SK-N-SH (cell line): ENCODE data around the gene PRDM15. TPM values are rescaled to one million over a fixed set of nuclear protein-coding genes. Genes with fewer than 3 reads are reported as not detected.

Source experiments
- CTCF ChIA-PET: fragments of 300-600, 350-600 bp; formaldehyde crosslinking; extraction: SDS; loops from one replicate; lab custom pipeline; 2021; lab: Yijun Ruan, JAX
- POLR2A ChIA-PET: fragments of 350-600 bp; sonication (Branson Sonifier 250); formaldehyde crosslinking; extraction: SDS; loops from one replicate; lab custom pipeline; 2020; ENCODE audit warnings: antibody characterized with exemption, inconsistent platforms; lab: Yijun Ruan, JAX
- DNase-seq: peaks from one replicate; pipeline ENCODE4 v3.0.0; 2012
- H2AFZ ChIP-seq: fragments of 200-600 bp; sonication (generic); 2 replicates; pipeline ENCODE4 v1.8.1; 2016; ENCODE audit warnings: antibody characterized with exemption, mild to moderate bottlenecking, low read depth
- H3F3A ChIP-seq: fragments of 200-600 bp; sonication (generic); replicated peaks from 2 replicates; pipeline ENCODE3; 2016; ENCODE audit warnings: antibody characterized with exemption, mild to moderate bottlenecking; ENCODE audit not compliant: insufficient read depth
- H3K27ac ChIP-seq, 2 experiments: fragments of 200-500 bp in 1 of 2; fragments of 200-600 bp in 1 of 2; sonication (Bioruptor generic) in 1 of 2; sonication (generic), shearing (Covaris generic) in 1 of 2; 2 replicates each; pipeline versions ENCODE4 v1.5.1 to v1.6.1; 2014 to 2016; ENCODE audit warnings: low read depth in 2 of 2, inconsistent platforms in 1 of 2, low read length in 1 of 2, mild to moderate bottlenecking in 1 of 2, mixed read lengths in 1 of 2
- H3K27me3 ChIP-seq: fragments of 200-600 bp; sonication (generic), shearing (Covaris generic); 2 replicates; pipeline ENCODE4 v1.6.1; 2016; ENCODE audit warnings: mixed run types; ENCODE audit not compliant: insufficient read depth
- H3K36me3 ChIP-seq, 2 experiments: fragments of 200-500 bp in 1 of 2; fragments of 200-600 bp in 1 of 2; sonication (Bioruptor generic) in 1 of 2; sonication (generic) in 1 of 2; replicated peaks in 1 of 2; 2 replicates each; pipeline versions ENCODE3 to v1.5.1; 2014 to 2016; ENCODE audit warnings: low read length in 1 of 2, mild to moderate bottlenecking in 1 of 2; ENCODE audit not compliant: insufficient read depth in 2 of 2, control insufficient read depth in 1 of 2
- H3K4me1 ChIP-seq, 2 experiments: fragments of 200-500 bp in 1 of 2; fragments of 200-600 bp in 1 of 2; sonication (Bioruptor generic) in 1 of 2; sonication (generic), shearing (Covaris generic) in 1 of 2; 2 replicates each; pipeline versions ENCODE4 v1.5.1 to v1.6.1; 2014 to 2016; ENCODE audit warnings: low read depth in 1 of 2, low read length in 1 of 2, mixed run types in 1 of 2; ENCODE audit not compliant: insufficient read depth in 2 of 2, control insufficient read depth in 1 of 2
- H3K4me2 ChIP-seq: fragments of 200-600 bp; sonication (generic), shearing (Covaris generic); 2 replicates; pipeline ENCODE4 v1.6.1; 2017; ENCODE audit warnings: mixed run types
- H3K4me3 ChIP-seq, 2 experiments: fragments of 200-500 bp in 1 of 2; fragments of 200-600 bp in 1 of 2; sonication (Bioruptor generic) in 1 of 2; sonication (generic), shearing (Covaris generic) in 1 of 2; 2 replicates each; pipeline versions ENCODE4 v1.5.1 to v1.8.1; 2014 to 2016; ENCODE audit warnings: low read depth in 2 of 2, inconsistent platforms in 1 of 2, low read length in 1 of 2, mild to moderate bottlenecking in 1 of 2, mixed read lengths in 1 of 2, moderate library complexity in 1 of 2
- H3K79me2 ChIP-seq: fragments of 200-600 bp; sonication (generic); 2 replicates; pipeline ENCODE4 v1.8.1; 2017; ENCODE audit warnings: mild to moderate bottlenecking; ENCODE audit not compliant: insufficient read depth
- H3K9ac ChIP-seq: fragments of 200-600 bp; sonication (generic); 2 replicates; pipeline ENCODE4 v1.6.1; 2017; ENCODE audit warnings: mixed run types
- H3K9me2 ChIP-seq: fragments of 200-600 bp; sonication (generic); 2 replicates; pipeline ENCODE4 v1.6.1; 2017; ENCODE audit warnings: mixed run types
- H3K9me3 ChIP-seq: fragments of 200-600 bp; sonication (generic); 2 replicates; pipeline ENCODE4 v1.6.1; 2017; ENCODE audit warnings: mixed run types, mild to moderate bottlenecking, moderate library complexity
- H4K20me1 ChIP-seq: fragments of 200-600 bp; sonication (generic); 2 replicates; pipeline ENCODE4 v1.6.1; 2017; ENCODE audit warnings: mild to moderate bottlenecking, mixed run types; ENCODE audit not compliant: insufficient read depth
- CHD2 ChIP-seq: fragments of 150-350 bp; IDR thresholded peaks from 2 replicates; pipeline ENCODE4 v1.6.1; 2018; ENCODE audit warnings: low read length; ENCODE audit not compliant: partially characterized antibody
- ELF1 ChIP-seq: IDR thresholded peaks from 2 replicates; pipeline ENCODE4 v1.4.0; 2012
- EZH2phosphoT487 ChIP-seq: fragments of 200-600 bp; sonication (generic); IDR thresholded peaks from 2 replicates; pipeline ENCODE4 v1.6.1; 2017; ENCODE audit warnings: low read depth, mixed run types, mild to moderate bottlenecking, antibody characterized with exemption, moderate library complexity, borderline replicate concordance
- FOSL2 ChIP-seq: IDR thresholded peaks from 2 replicates; pipeline ENCODE4 v1.4.0; 2012; ENCODE audit warnings: low read depth, mild to moderate bottlenecking, moderate library complexity, borderline replicate concordance
- GATA2 ChIP-seq: sonication (generic); formaldehyde crosslinking; IDR thresholded peaks from 2 replicates; pipeline ENCODE4 v1.5.0; 2020; ENCODE audit warnings: mild to moderate bottlenecking, missing genetic modification reagents
- JUND ChIP-seq: IDR thresholded peaks from 2 replicates; pipeline ENCODE4 v1.4.0; 2012
- POLR2AphosphoS5 ChIP-seq: IDR thresholded peaks from 2 replicates; pipeline ENCODE4 v1.6.1; 2012; ENCODE audit warnings: low read depth, low read length
- SMC3 ChIP-seq: IDR thresholded peaks from 2 replicates; pipeline ENCODE4 v1.6.1; 2012; ENCODE audit warnings: low read depth, low read length, improper control_type of control experiment
- TCF12 ChIP-seq: IDR thresholded peaks from 2 replicates; pipeline ENCODE4 v1.4.0; 2012
- YY1 ChIP-seq: IDR thresholded peaks from 2 replicates; pipeline ENCODE4 v1.4.0; 2012; ENCODE audit warnings: low read depth, mild to moderate bottlenecking
- WGBS: methylation state at CpG from one replicate; pipeline ENCODE4 v1.1.6; 2017; ENCODE audit warnings: low lambda C conversion rate; 5-methylcytosine and 5-hydroxymethylcytosine counted together
- polyA plus RNA-seq, 3 experiments: library from polyadenylated mRNA; depleted of rRNA; stranded (reverse); fragments of >200 nt; gene quantifications; 2 replicates each; pipeline ENCODE4 v1.2.3, GENCODE V29; 2012
- TF ChIP-seq, protein P1 (sequence below): IDR thresholded peaks from 2 replicates; pipeline ENCODE4 v1.4.0; 2012; ENCODE audit warnings: low read depth, borderline replicate concordance
- TF ChIP-seq, protein P2 (sequence below): IDR thresholded peaks from 2 replicates; pipeline ENCODE4 v1.6.1; 2012; ENCODE audit warnings: mild to moderate bottlenecking, low read depth, low read length, moderate library complexity
- TF ChIP-seq, protein P3 (sequence below): IDR thresholded peaks from 2 replicates; pipeline ENCODE4 v1.4.0; 2012; ENCODE audit warnings: low read depth, borderline replicate concordance
- TF ChIP-seq, protein P4 (sequence below): fragments of 200-600 bp; sonication (generic); IDR thresholded peaks from 2 replicates; pipeline ENCODE4 v1.6.1; 2017; ENCODE audit warnings: antibody characterized with exemption, mild to moderate bottlenecking, moderate library complexity

The PRDM15 gene
- polyA plus RNA-seq, 1 of the 3 experiments (the other 2 are of a cell fraction), result 7.0 TPM

DNA sequence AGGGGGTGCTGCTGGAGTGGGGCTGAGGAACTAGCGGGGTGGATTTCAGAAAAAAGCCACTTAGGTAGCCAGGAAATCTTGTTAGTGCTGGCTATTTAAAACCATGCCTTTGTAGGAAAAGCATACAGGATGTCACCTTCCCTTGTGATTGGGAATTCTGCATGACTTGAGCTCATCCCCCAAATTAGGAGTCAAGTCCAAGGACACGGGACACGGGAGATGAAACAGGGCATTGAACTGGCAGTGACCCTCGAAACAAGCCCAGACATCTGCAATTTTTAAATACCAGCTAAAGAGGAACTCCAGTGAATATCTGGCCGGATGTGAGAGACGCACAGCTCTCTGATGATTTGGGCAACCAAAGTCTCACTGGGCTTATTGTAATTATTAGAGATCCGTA is 41.9 kb upstream of the PRDM15 start (continued):
- TF ChIP-seq, protein P1, sequence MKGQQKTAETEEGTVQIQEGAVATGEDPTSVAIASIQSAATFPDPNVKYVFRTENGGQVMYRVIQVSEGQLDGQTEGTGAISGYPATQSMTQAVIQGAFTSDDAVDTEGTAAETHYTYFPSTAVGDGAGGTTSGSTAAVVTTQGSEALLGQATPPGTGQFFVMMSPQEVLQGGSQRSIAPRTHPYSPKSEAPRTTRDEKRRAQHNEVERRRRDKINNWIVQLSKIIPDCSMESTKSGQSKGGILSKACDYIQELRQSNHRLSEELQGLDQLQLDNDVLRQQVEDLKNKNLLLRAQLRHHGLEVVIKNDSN, result no peak
- no peak for TF ChIP-seq FOSL2
- no peak for TF ChIP-seq EZH2phosphoT487
- TF ChIP-seq GATA2 (CRISPR knock-in tag), result no peak
- TF ChIP-seq, all 33 proteins: peak for 0

GRCh38 chr21:41920476-41920875 is 41.3 kb upstream of the PRDM15 start:
- 87% methylated on average over 5 of the region's 5 CpGs for WGBS

More at GRCh38 chr21:41920476-41920875, 41.3 kb upstream of the PRDM15 start:
- Histone ChIP-seq H3F3A (no peaks in the 10 kb centered on the region), H3K36me3 (peaks cover 2 to 19% of the 10 kb centered on the region in 2 experiments), H3K9me3 (no peaks in the 10 kb centered on the region), H3K9me2 (no peaks in the 10 kb centered on the region), H3K4me1 (peaks cover 0 to 3% of the 10 kb centered on the region in 2 experiments; a peak in 2 of 4 replicates), H2AFZ (no peak overlapping the region), H3K27me3 (no peaks in the 10 kb centered on the region), H3K9ac (no peak overlapping the region), H3K4me3 (no peak overlapping the region), H3K4me2 (no peak overlapping the region), H3K79me2 (peaks cover 6% of the 10 kb centered on the region; the same call in 1 of the 2 replicates), H4K20me1 (no peaks in the 10 kb centered on the region), H3K27ac (no peak overlapping the region)
- POLR2A ChIA-PET, result no interaction called here
- no peak for DNase-seq
- TF ChIP-seq, protein P2, sequence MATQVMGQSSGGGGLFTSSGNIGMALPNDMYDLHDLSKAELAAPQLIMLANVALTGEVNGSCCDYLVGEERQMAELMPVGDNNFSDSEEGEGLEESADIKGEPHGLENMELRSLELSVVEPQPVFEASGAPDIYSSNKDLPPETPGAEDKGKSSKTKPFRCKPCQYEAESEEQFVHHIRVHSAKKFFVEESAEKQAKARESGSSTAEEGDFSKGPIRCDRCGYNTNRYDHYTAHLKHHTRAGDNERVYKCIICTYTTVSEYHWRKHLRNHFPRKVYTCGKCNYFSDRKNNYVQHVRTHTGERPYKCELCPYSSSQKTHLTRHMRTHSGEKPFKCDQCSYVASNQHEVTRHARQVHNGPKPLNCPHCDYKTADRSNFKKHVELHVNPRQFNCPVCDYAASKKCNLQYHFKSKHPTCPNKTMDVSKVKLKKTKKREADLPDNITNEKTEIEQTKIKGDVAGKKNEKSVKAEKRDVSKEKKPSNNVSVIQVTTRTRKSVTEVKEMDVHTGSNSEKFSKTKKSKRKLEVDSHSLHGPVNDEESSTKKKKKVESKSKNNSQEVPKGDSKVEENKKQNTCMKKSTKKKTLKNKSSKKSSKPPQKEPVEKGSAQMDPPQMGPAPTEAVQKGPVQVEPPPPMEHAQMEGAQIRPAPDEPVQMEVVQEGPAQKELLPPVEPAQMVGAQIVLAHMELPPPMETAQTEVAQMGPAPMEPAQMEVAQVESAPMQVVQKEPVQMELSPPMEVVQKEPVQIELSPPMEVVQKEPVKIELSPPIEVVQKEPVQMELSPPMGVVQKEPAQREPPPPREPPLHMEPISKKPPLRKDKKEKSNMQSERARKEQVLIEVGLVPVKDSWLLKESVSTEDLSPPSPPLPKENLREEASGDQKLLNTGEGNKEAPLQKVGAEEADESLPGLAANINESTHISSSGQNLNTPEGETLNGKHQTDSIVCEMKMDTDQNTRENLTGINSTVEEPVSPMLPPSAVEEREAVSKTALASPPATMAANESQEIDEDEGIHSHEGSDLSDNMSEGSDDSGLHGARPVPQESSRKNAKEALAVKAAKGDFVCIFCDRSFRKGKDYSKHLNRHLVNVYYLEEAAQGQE, result no peak
- no peak for TF ChIP-seq CHD2
- TF ChIP-seq TCF12, result no peak
- TF ChIP-seq, protein P3, sequence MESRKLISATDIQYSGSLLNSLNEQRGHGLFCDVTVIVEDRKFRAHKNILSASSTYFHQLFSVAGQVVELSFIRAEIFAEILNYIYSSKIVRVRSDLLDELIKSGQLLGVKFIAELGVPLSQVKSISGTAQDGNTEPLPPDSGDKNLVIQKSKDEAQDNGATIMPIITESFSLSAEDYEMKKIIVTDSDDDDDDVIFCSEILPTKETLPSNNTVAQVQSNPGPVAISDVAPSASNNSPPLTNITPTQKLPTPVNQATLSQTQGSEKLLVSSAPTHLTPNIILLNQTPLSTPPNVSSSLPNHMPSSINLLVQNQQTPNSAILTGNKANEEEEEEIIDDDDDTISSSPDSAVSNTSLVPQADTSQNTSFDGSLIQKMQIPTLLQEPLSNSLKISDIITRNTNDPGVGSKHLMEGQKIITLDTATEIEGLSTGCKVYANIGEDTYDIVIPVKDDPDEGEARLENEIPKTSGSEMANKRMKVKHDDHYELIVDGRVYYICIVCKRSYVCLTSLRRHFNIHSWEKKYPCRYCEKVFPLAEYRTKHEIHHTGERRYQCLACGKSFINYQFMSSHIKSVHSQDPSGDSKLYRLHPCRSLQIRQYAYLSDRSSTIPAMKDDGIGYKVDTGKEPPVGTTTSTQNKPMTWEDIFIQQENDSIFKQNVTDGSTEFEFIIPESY, result no peak
- no peak for TF ChIP-seq ELF1
- TF ChIP-seq, protein P4, sequence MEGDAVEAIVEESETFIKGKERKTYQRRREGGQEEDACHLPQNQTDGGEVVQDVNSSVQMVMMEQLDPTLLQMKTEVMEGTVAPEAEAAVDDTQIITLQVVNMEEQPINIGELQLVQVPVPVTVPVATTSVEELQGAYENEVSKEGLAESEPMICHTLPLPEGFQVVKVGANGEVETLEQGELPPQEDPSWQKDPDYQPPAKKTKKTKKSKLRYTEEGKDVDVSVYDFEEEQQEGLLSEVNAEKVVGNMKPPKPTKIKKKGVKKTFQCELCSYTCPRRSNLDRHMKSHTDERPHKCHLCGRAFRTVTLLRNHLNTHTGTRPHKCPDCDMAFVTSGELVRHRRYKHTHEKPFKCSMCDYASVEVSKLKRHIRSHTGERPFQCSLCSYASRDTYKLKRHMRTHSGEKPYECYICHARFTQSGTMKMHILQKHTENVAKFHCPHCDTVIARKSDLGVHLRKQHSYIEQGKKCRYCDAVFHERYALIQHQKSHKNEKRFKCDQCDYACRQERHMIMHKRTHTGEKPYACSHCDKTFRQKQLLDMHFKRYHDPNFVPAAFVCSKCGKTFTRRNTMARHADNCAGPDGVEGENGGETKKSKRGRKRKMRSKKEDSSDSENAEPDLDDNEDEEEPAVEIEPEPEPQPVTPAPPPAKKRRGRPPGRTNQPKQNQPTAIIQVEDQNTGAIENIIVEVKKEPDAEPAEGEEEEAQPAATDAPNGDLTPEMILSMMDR, result no peak
- no peak for TF ChIP-seq YY1
- no peak for TF ChIP-seq SMC3
- no peak for TF ChIP-seq JUND
- TF ChIP-seq POLR2AphosphoS5, result no peak
- CTCF ChIA-PET, result interaction anchor here (0.7 kb wide), 1 partner anchor 19 kb away, joined by 3 read pairs; no protein-coding TSS in a partner anchor
